LNCaP clone FGC (cell line): ENCODE data around the gene ITGAE.

ENCODE experiments used
- DNase-seq: peaks from one replicate; pipeline ENCODE4 v3.0.0-alpha.2; 2011; ENCODE audit warnings: low read depth
- H3K4me3 ChIP-seq: 2 replicates; pipeline ENCODE4 v1.5.1; 2011; ENCODE audit warnings: mild to moderate bottlenecking, low read depth, low read length, control low read depth
- TF ChIP-seq, protein P1 (sequence below): IDR thresholded peaks from 2 replicates; pipeline ENCODE4 v1.5.1; 2012; ENCODE audit warnings: mild to moderate bottlenecking; ENCODE audit not compliant: control insufficient read depth, insufficient read depth; ENCODE audit errors: extremely low read depth

Gene ITGAE

DNA sequence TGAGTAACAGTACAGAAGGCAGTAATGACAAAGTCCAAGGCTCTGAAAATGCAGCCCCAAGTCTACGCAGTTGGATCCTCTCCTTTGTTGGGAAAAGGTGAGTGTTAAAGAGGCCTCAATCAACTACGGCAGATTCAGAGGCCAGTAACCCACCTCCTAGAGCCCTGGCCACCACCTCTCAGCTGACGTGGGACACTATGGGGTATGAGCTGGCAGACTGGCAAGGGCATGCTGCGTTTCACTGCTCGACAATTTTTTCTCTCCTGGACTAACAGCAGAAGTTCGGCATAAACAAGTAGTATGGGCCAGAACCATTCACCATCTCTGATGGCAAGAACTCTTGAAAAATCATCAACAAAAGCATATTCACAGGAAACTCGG lies 27.9 kb upstream of the ITGAE start:
- no peak overlapping the region for H3K4me3 ChIP-seq
- no peak for DNase-seq
- TF ChIP-seq, protein P1, sequence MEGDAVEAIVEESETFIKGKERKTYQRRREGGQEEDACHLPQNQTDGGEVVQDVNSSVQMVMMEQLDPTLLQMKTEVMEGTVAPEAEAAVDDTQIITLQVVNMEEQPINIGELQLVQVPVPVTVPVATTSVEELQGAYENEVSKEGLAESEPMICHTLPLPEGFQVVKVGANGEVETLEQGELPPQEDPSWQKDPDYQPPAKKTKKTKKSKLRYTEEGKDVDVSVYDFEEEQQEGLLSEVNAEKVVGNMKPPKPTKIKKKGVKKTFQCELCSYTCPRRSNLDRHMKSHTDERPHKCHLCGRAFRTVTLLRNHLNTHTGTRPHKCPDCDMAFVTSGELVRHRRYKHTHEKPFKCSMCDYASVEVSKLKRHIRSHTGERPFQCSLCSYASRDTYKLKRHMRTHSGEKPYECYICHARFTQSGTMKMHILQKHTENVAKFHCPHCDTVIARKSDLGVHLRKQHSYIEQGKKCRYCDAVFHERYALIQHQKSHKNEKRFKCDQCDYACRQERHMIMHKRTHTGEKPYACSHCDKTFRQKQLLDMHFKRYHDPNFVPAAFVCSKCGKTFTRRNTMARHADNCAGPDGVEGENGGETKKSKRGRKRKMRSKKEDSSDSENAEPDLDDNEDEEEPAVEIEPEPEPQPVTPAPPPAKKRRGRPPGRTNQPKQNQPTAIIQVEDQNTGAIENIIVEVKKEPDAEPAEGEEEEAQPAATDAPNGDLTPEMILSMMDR = no peak

DNA sequence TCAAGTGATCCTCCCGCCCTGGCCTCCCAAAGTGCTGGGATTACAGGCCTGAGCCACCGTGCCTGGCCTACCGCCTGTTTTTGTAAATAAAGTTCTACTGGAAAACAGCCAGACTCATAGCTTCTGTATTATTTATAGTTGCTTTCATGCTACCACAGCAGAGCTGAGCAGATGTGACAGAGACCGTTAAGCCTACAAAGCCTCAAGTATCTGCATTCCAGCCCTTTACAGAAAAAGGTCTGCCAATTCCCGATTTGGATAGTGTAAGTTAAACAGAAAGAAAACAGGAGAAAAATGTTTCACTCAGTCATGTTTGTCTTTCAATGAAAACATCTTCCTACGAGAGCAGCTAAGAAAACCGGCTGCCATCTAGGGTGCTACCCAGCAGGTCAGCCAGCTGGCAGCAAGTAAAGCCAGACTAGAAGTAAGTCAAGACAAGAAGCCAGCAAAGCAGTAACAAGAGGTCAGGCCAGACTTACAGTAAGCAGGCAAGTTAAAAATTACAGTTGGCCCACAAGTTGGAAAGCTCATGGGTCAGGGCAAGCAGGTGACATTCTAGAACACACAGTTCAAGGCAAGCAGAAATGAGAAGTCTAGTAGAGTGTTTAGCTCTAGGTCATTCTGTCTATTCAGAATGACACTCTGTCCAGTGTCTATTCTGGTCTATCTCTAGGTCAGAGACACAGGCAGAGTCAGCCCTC lies 27.3 kb upstream of the ITGAE start:
- TF ChIP-seq, protein P1 = no peak
- peak; percentile 37 for DNase-seq

DNA sequence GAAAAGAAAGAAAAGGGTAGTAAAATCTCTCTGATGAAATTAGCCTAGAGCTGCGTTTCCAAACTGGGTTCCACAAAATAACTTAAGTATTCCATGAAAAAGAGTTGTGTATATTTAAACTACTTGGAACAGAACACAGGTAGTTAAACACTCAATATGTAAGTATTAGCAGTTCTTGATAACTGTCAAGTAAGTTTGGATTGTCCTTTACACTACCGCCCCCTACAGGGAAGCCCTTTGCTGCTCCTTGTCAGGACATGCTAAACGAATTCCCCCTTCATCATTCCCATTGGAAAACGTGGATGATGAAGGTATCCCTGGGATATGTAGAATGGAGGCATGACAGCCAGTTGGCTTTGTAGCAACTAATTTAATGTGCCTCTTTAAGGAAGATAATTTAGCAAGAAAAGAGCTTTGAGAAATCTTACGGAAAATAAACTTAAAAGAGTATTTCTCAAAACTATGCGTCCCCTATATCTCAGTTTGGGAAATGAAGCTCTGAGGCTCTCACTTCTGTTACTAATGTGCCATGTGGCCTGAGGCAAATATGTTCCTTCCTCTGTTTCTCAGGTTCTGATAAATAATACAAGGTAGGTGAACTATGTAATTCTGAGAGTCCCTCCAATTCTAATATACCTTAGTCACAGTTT lies 26.3 kb upstream of the ITGAE start:
- TF ChIP-seq, protein P1 = peak; percentile 46
- DNase-seq = no peak
- H3K4me3 ChIP-seq = no peak overlapping the region

More for the DNA sequence above, 27.3 kb upstream of the ITGAE start:
- H3K4me3 ChIP-seq = no peak overlapping the region

DNA sequence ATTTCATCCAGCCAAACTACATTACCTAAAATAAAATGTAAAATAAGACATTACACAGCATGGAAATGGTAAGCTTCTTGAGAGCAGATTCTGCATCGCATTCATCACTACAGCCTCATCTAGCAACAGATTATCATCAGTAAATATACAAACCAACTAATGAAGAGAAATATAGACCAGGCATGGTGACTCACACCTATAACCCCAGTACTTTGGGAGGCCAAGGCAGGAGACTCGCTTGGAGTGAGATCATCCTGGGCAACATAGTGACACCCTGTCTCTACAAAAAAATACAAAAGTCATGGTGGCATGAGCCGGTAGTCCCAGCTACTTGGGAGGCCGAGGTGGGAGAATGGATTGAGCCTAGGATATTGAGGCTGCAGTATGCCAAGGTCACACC lies 25.2 kb upstream of the ITGAE start:
- TF ChIP-seq, protein P1 = no peak
- DNase-seq = no peak
- H3K4me3 ChIP-seq = no peak overlapping the region

DNA sequence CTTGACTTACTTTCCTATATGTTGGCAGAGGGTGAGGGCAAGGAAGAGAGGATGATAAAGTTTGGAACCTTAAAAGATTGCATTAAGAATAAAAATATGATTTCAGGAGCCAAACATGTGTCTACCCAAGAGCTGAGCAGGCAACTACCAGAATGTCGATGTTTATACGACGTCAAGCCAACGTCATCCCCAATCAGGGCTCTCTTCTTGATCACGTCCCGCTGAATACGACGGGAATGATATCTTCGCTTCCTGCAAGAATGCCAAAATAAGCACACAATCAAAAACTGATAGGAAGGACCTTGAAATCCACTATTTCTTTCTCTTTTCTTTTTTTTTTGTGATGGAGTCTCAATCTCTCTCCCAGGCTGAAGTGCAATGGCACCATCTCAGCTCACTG lies 20.1 kb upstream of the ITGAE start:
- no peak overlapping the region for H3K4me3 ChIP-seq
- DNase-seq = no peak
- TF ChIP-seq, protein P1 = no peak

DNA sequence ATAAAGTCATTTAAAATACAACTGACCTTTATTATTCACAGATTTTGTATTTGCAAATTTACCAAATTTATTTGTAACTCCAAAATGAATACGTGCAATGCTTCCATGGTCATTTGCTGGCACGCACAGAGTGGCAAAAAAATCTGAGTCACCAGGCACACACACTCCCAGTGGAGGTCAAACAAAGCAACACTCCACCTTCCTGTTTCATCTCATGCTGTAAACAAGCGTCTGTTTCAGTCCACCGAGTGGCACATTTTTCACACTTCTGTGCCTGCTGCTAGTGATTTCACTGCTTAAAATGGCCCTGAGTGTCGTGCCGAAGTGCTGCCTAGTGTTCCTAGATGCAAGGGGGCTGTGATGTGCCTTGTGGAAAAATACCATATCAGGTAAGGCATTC lies 17.8 kb upstream of the ITGAE start:
- no peak for DNase-seq
- H3K4me3 ChIP-seq = no peak overlapping the region
- TF ChIP-seq, protein P1 = no peak
